Gastroesophageal sphincter (tissue), 4 donors: ENCODE measurements around the gene ZNF273. TPM values are rescaled to one million over a fixed set of nuclear protein-coding genes. Genes with fewer than 3 reads are reported as not detected.

Source experiments
- ATAC-seq: fragments of 150-250 bp; one replicate; pipeline ENCODE4 v1.9.1; 2016; ENCODE audit warnings: mild to moderate bottlenecking, moderate library complexity
- H3K27ac ChIP-seq, 4 donors: fragments of 200-600 bp; sonication (generic) in 3 of 4; 1 replicate in 3 of 4; 2 replicates in 1 of 4; pipeline ENCODE4 v1.5.1; 2016 to 2019
- H3K27me3 ChIP-seq: fragments of 200-600 bp; sonication (generic); one replicate; pipeline ENCODE4 v1.5.1; 2019
- H3K36me3 ChIP-seq, 2 donors: fragments of 200-600 bp; sonication (generic); one replicate each; pipeline ENCODE4 v1.5.1; 2019; ENCODE audit warnings: control low read depth in 1 of 2
- H3K4me1 ChIP-seq, 3 donors: fragments of 200-600 bp; sonication (generic); 1 replicate in 2 of 3; 2 replicates in 1 of 3; pipeline ENCODE4 v1.5.1; 2016 to 2019; ENCODE audit warnings: control low read depth in 2 of 3
- H3K4me3 ChIP-seq, 2 donors: fragments of 200-600 bp; sonication (generic); one replicate each; pipeline ENCODE4 v1.5.1; 2019; ENCODE audit warnings: mild to moderate bottlenecking in 1 of 2, moderate library complexity in 1 of 2
- H3K9me3 ChIP-seq, 3 donors: fragments of 200-600 bp; sonication (generic); one replicate each; pipeline ENCODE4 v1.5.1; 2017 to 2019; ENCODE audit warnings: control low read depth in 2 of 3
- CTCF ChIP-seq, 4 experiments: fragments of 200-600 bp in 2 of 4; fragments of 450-650 bp in 2 of 4; sonication (generic) in 1 of 4; IDR thresholded peaks; one replicate each; pipeline ENCODE4 v1.5.1; 2017 to 2019; ENCODE audit warnings: antibody characterized with exemption in 4 of 4, mild to moderate bottlenecking in 2 of 4, moderate library complexity in 2 of 4
- EP300 ChIP-seq: sonication (generic); formaldehyde crosslinking; IDR thresholded peaks from one replicate; pipeline ENCODE4 v1.6.1; 2017; ENCODE audit warnings: antibody characterized with exemption, mild to moderate bottlenecking
- POLR2A ChIP-seq, 2 donors: fragments of 450-650 bp; IDR thresholded peaks; one replicate each; pipeline ENCODE4 v1.6.1; 2017; ENCODE audit warnings: antibody characterized with exemption in 2 of 2, mild to moderate bottlenecking in 2 of 2, moderate library complexity in 1 of 2
- POLR2AphosphoS5 ChIP-seq: sonication (generic); formaldehyde crosslinking; IDR thresholded peaks from one replicate; pipeline ENCODE4 v1.6.1; 2017; ENCODE audit warnings: antibody characterized with exemption
- WGBS, 2 donors: methylation state at CpG; one replicate each; pipeline ENCODE4 v1.1.5; 2018; ENCODE audit warnings: low coverage in 1 of 2; 5-methylcytosine and 5-hydroxymethylcytosine counted together
- total RNA-seq, 4 donors: library from RNA; depleted of rRNA; stranded (reverse); fragments of >200 nt; gene quantifications; one replicate each; pipeline ENCODE4 v1.1.0, GENCODE V29; 2016

ZNF273 gene
- total RNA-seq, 4 donors from 2014 or later = 3.0 to 7.8 (median 4.1) TPM

GRCh38 chr7:64867863-64868440 is 35.1 kb upstream of the ZNF273 start:
- 40 to 100% methylated on average over 1 to 2 of the region's 18 CpGs for WGBS, 2 donors

GRCh38 chr7:64868499-64868898 is 34.6 kb upstream of the ZNF273 start:
- WGBS, 2 donors = 81 to 100% methylated on average over 3 to 5 of the region's 11 CpGs
- Histone ChIP-seq H3K36me3 (no peaks in the 10 kb centered on the region), H3K4me1 (no peaks in the 10 kb centered on the region), H3K27ac (no peak overlapping the region), H3K9me3 (no peaks in the 10 kb centered on the region), H3K4me3 (no peak overlapping the region), H3K27me3 (no peaks in the 10 kb centered on the region)
- TF ChIP-seq POLR2AphosphoS5 = no peak
- TF ChIP-seq EP300 = no peak
- TF ChIP-seq POLR2A (IDR thresholded peaks at IDR 0.05) = no peak
- TF ChIP-seq CTCF (IDR thresholded peaks at IDR 0.05) = no peak
- ATAC-seq = no peak

More at GRCh38 chr7:64867863-64868440, 35.1 kb upstream of the ZNF273 start:
- no peak for ATAC-seq
- H3K36me3 ChIP-seq = no peaks in the 10 kb centered on the region
- no peaks in the 10 kb centered on the region for H3K9me3 ChIP-seq
- TF ChIP-seq POLR2AphosphoS5 (no peak), CTCF (IDR thresholded peaks at IDR 0.05) (no peak), POLR2A (IDR thresholded peaks at IDR 0.05) (no peak), EP300 (no peak)
- no peak overlapping the region for H3K4me3 ChIP-seq
- H3K4me1 ChIP-seq = no peaks in the 10 kb centered on the region
- peaks cover 4% of the 10 kb centered on the region for H3K27me3 ChIP-seq
- no peak overlapping the region for H3K27ac ChIP-seq

GRCh38 chr7:64869121-64869725 is 33.9 kb upstream of the ZNF273 start:
- Histone ChIP-seq H3K4me3 (no peak overlapping the region), H3K9me3 (no peaks in the 10 kb centered on the region), H3K36me3 (no peaks in the 10 kb centered on the region), H3K4me1 (no peaks in the 10 kb centered on the region), H3K27ac (no peak overlapping the region), H3K27me3 (peaks cover 2% of the 10 kb centered on the region)
- TF ChIP-seq CTCF (IDR thresholded peaks at IDR 0.05) = no peak
- TF ChIP-seq POLR2A (IDR thresholded peaks at IDR 0.05) = no peak
- no peak for TF ChIP-seq POLR2AphosphoS5
- TF ChIP-seq EP300 = no peak
- WGBS, 2 donors = 72 to 100% methylated on average over 1 to 3 of the region's 8 CpGs
- ATAC-seq = no peak

GRCh38 chr7:64869912-64870562 is 33.0 kb upstream of the ZNF273 start:
- Histone ChIP-seq H3K27ac (no peak overlapping the region), H3K36me3 (no peaks in the 10 kb centered on the region), H3K27me3 (peaks cover 10% of the 10 kb centered on the region), H3K4me3 (no peak overlapping the region), H3K9me3 (no peaks in the 10 kb centered on the region), H3K4me1 (no peaks in the 10 kb centered on the region)
- no peak for ATAC-seq
- TF ChIP-seq POLR2AphosphoS5 (no peak), POLR2A (IDR thresholded peaks at IDR 0.05) (no peak), CTCF (IDR thresholded peaks at IDR 0.05) (no peak), EP300 (no peak)
- WGBS, 2 donors = 87 to 92% methylated on average over 3 to 9 of the region's 32 CpGs

- Histone ChIP-seq H3K4me1 (no peaks in the 10 kb centered on the region), H3K27ac (no peak overlapping the region), H3K36me3 (no peaks in the 10 kb centered on the region), H3K4me3 (no peak overlapping the region), H3K27me3 (peaks cover 12% of the 10 kb centered on the region), H3K9me3 (no peaks in the 10 kb centered on the region)
- no peak for ATAC-seq
- TF ChIP-seq EP300 = no peak
- no peak for TF ChIP-seq CTCF (IDR thresholded peaks at IDR 0.05)
- no peak for TF ChIP-seq POLR2A (IDR thresholded peaks at IDR 0.05)
- TF ChIP-seq POLR2AphosphoS5 = no peak
- 95 to 100% methylated on average over 1 to 9 of the region's 13 CpGs for WGBS, 2 donors
These were observed 32.4 kb upstream of the ZNF273 start for GRCh38 chr7:64870656-64871055.
